NCI-H774 (cell line): Measurements from ENCODE around the gene NKD1.

Source experiments
- DNase-seq: peaks from one replicate; lab custom pipeline; 2025; lab: John Stamatoyannopoulos, UW

The NKD1 gene

DNA sequence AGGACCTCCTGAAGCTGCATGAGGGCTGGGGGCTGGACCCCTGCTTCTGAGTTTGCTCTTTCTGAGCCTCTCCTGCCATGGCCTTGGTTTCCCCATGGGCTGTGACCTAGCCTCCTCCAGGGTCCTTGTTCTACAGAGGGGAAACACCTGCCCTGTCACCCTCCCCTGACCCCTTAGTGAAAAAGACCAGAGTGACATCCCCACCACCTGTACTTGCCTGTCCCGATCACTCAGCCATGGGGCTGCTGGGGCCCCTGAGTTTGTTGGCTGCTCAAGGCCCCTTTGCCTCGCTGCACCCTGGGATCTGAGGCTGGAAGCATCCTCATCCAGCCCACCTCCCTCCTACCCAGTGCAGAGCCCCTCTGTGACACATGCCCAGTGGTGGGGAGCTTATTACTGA, 146.0 kb downstream of the NKD1 start:
- DNase-seq = no peak

DNA sequence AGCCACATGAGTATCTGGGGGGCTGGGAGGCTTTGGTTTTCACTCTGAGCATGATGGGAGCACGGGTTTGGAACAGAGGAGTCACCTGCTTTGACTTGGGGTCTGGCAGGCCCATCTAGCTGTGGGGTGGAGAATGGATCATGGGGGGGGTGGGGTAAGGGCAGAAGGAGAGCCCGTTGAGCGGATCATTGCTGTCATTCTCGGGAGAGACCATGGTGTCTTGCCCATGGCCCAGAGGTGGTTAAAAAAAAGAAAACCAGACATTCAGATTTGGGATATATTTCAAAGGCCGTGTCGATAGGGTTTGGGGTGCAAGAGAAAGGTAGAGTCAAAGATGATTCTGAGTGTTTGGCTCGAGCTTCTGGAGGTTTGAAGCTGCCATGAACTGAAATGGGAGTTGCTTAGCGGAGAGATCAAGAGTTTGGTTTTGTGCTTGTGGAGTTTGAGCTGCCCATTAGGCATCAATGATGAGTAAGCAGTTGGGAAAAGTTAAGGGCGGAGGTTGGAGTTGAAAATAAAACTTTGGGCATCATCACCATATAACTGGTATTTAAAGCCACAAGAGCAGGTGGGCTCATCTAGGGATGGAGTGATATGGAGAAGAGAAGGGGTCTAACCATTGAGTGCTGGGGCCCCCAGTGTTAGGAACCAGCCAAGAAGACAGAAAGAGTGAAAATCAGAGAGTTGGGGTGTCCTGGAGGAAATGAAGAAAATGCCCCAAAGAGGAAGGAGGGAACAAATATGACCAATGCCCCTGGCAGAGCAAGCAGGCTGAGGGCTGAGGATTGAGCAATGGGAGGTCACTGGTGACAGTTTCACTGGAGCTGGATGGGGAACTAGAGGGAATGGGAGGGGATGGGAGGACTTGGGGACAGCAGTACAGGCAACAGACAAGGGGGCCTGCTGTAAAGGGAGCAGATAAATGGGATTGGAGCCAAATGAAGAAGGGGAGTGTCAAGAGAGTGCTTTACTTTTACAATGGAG, 147.1 kb downstream of the NKD1 start:
- DNase-seq = no peak

DNA sequence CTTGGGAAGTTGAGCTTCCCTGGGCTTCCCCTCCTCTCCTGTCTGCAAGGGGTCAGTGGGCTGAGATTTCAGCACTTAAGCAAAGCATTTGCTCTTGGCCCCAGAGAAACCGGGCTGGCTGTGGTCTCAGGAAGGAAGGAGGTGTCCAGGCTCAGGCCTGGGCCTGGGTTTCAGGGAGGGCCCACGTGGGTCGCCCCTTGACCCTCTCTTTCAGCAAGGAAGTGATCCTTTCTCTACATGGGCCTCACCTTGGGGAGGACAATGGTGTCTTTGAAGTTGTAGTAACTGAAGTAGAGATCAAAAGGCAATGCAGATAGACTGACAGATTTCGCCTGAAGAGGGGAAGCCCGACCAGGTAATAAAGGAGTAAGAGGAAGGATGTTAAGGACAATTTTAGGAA, 147.9 kb downstream of the NKD1 start:
- no peak for DNase-seq

DNA sequence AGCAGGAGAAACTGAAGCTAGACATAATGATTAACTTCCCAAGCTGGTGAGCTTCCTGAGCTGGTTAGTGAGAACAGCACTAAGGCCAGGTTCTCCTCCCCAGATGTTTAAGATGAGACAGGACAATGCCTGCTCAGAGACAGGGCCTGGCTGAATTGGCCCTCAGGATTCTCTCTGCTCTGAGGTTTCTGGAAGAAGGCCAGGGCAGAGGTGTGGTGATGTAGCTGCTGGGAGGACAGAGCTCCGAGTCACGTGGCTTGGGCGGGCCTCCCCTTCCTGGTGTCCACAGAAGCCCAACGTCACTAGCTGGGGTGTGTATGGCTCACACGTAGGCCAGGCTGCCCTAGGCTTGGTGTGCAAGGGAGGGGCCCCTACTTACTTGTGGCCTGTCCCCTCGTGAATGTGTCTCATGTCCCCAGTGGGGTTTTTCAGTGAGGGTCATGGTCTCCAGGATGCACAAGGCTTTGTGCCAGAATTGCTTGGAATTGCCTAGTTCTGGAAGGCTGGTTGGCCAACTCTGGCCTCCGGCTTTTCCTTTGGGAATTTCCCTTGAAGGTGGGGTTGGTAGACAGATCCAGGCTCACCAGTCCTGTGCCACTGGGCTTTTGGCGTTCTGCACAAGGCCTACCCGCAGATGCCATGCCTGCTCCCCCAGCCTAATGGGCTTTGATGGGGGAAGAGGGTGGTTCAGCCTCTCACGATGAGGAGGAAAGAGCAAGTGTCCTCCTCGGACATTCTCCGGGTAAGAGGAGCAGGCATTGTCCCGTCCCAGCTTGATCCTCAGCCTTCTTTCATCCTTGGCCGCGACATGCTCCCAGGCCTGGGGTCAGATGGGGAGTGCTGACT, 148.6 kb downstream of the NKD1 start:
- no peak for DNase-seq

DNA sequence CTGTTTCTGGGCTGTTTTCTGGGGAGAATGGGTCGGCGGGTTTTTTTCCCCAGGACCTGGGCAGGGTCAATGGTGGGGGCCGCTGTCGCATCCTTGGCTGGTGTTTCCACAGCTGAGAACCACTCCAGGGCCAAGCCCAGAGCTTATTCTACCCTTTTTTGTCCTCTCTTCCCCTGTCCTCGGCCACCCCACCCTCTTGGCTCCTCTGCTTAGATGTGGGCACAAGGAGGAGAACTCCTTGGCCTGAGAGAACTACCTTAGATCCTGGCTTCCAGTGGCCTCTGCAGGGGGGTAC, 149.2 kb downstream of the NKD1 start:
- DNase-seq = no peak

DNA sequence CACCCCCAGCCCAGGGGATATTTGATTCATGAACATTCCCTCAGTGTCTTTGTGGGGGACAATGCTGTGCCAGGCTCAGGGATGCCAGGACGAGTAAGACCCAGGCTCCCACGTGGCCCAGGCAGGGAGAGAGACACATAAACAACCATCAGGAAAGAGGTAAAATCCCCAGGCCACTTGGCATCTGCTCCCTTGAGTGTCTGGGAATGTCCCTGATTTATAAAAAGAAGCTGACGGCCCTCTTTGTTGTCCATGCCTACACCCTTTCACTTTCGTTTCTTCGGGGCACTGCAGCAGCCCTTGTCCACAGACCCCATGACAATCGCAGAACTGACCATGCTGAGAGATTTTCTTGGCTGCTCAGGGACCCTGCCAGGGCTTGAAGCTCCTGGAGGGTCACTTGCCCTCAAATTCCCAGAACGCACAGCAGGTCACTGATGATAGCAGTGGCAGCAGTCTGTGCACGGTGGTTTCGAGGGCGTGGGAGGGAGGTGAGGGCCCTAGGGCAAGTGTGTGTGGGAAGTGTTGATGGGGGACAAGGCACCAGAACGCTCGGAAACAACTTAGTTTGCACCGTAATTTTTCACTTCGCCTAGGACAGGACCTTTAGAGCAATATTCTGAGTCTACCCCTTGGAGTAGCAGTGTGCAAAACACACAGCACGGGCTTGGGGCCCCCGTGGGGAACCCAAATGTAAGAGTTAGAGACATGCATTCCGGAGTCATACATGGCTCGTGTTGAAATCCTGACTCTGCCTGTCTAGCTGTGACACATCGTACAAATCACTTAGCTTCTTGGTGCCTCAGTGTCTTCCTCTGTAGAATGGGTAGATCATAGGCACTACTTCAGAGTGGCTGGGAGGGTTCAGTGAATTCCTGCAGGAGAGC, 149.9 kb downstream of the NKD1 start:
- no peak for DNase-seq
